Measurements from ENCODE around the gene MCOLN1.

DNA sequence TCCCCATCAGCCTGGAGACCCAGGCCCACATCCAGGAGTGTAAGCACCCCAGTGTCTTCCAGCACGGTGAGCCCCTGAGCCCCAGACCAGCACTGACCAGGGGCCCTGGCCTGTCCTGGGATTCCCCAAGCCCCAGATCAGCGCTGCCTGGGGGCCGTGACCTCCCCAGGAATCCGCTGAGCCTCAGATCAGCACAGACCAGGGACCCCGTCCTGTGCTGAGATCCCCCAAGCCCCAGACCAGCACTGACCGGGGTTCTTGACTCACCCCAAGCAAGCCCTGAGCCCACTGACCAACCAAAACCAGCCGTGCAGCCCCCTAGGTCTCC lies 5.7 kb downstream of the MCOLN1 start:
- TF ChIP-seq ARNTL (CRISPR knock-in tag; IDR thresholded peaks at IDR 0.05; ENCODE audit: borderline replicate concordance, low read depth): no peak
- TF ChIP-seq, protein P1, sequence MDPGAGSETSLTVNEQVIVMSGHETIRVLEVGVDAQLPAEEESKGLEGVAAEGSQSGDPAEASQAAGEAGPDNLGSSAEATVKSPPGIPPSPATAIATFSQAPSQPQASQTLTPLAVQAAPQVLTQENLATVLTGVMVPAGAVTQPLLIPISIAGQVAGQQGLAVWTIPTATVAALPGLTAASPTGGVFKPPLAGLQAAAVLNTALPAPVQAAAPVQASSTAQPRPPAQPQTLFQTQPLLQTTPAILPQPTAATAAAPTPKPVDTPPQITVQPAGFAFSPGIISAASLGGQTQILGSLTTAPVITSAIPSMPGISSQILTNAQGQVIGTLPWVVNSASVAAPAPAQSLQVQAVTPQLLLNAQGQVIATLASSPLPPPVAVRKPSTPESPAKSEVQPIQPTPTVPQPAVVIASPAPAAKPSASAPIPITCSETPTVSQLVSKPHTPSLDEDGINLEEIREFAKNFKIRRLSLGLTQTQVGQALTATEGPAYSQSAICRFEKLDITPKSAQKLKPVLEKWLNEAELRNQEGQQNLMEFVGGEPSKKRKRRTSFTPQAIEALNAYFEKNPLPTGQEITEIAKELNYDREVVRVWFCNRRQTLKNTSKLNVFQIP (CRISPR knock-in tag; IDR thresholded peaks at IDR 0.05; ENCODE audit: borderline replicate concordance, low read depth): no peak
- no peak for TF ChIP-seq SNAI2 (CRISPR knock-in tag; IDR thresholded peaks at IDR 0.05)
- TF ChIP-seq ZFP3 (CRISPR knock-in tag; IDR thresholded peaks at IDR 0.05): no peak
- TF ChIP-seq, protein P2, sequence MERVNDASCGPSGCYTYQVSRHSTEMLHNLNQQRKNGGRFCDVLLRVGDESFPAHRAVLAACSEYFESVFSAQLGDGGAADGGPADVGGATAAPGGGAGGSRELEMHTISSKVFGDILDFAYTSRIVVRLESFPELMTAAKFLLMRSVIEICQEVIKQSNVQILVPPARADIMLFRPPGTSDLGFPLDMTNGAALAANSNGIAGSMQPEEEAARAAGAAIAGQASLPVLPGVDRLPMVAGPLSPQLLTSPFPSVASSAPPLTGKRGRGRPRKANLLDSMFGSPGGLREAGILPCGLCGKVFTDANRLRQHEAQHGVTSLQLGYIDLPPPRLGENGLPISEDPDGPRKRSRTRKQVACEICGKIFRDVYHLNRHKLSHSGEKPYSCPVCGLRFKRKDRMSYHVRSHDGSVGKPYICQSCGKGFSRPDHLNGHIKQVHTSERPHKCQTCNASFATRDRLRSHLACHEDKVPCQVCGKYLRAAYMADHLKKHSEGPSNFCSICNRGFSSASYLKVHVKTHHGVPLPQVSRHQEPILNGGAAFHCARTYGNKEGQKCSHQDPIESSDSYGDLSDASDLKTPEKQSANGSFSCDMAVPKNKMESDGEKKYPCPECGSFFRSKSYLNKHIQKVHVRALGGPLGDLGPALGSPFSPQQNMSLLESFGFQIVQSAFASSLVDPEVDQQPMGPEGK (CRISPR knock-in tag; IDR thresholded peaks at IDR 0.05; ENCODE audit: borderline replicate concordance): no peak
- no peak for TF ChIP-seq BACH2 (CRISPR knock-in tag; IDR thresholded peaks at IDR 0.05; ENCODE audit: borderline replicate concordance)
- no peak for TF ChIP-seq ZC3H10 (CRISPR knock-in tag; IDR thresholded peaks at IDR 0.05)
